ENCODE results near the gene OR8U1. TPM values are rescaled to one million over a fixed set of nuclear protein-coding genes. Genes with fewer than 3 reads are reported as not detected.

OR8U1 gene
- total RNA-seq, 1 donor from 2014 or later: not detected

GRCh38 chr11:56340289-56340688 lies 35.1 kb upstream of the OR8U1 start:
- no peak overlapping the region for H3K4me2 ChIP-seq (ENCODE audit: low read length)
- Mint-ChIP-seq H3K4me1 (ENCODE audit: low read depth, unreplicated experiment) (no peaks in the 10 kb centered on the region), H3K36me3 (ENCODE audit: low read depth, unreplicated experiment) (no peaks in the 10 kb centered on the region), H3K9me3 (ENCODE audit: unreplicated experiment) (no peaks in the 10 kb centered on the region), H3K27me3 (ENCODE audit: low read depth, unreplicated experiment) (no peaks in the 10 kb centered on the region), H3K27ac (ENCODE audit: unreplicated experiment) (no peak overlapping the region), H3K4me3 (ENCODE audit: unreplicated experiment) (no peak overlapping the region)
- H3K9ac ChIP-seq (ENCODE audit: low read length): no peak overlapping the region
- H4K20me1 ChIP-seq (ENCODE audit: insufficient read depth, low read length): no peaks in the 10 kb centered on the region
- no peaks in the 10 kb centered on the region for H3K4me1 ChIP-seq (ENCODE audit: insufficient read depth, low read length)
- FAIRE-seq (no peak), DNase-seq (ENCODE audit: low read depth) (no peak)
- no peaks in the 10 kb centered on the region for H3K9me3 ChIP-seq (ENCODE audit: insufficient read depth, low read depth, low read length)
- H3K79me2 ChIP-seq (ENCODE audit: insufficient read depth, low read length): no peaks in the 10 kb centered on the region
- no peaks in the 10 kb centered on the region for H3K36me3 ChIP-seq (ENCODE audit: insufficient read depth, low read length)
- H3K27me3 ChIP-seq (ENCODE audit: insufficient read depth, low read length): no peaks in the 10 kb centered on the region
- TF ChIP-seq CTCF (IDR thresholded peaks at IDR 0.05; ENCODE audit: insufficient read depth, low read depth, low read length): no peak
- TF ChIP-seq EZH2 (IDR thresholded peaks at IDR 0.05; ENCODE audit: insufficient read depth, low read length): no peak
- H2AFZ ChIP-seq (ENCODE audit: low read depth, low read length): no peak overlapping the region
- no peak overlapping the region for H3K4me3 ChIP-seq (ENCODE audit: insufficient read depth, low read depth, low read length)
- no peak overlapping the region for H3K27ac ChIP-seq (ENCODE audit: low read depth, low read length)

DNA sequence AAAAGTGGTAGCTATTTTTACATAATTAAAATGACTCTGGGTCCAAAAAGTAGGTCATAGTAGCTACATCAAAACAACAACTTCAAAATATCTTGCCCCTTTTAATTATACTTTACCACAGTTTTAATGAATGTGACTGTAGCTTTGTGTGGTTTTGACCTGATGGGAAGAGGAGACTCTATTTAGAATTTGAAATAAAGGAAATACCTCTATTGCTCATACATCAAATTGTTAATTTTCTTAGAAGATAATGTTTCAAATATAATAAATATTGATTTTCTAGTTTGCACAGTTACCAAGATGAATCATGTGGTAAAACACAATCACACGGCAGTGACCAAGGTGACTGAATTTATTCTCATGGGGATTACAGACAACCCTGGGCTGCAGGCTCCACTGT lies 29.7 kb upstream of the OR8U1 start, which contains the start of gene OR8K1:
TSS of gene OR8K1 (plus strand) at position 301 of the 400 bp plus-strand sequence. CDS start at position 301, 0 bp downstream.
- Histone ChIP-seq H3K9ac (ENCODE audit: low read length) (no peak within 1 kb of the TSS), H3K79me2 (ENCODE audit: insufficient read depth, low read length) (no peaks in the 10 kb centered on the region), H3K4me2 (ENCODE audit: low read length) (no peak within 1 kb of the TSS), H3K36me3 (ENCODE audit: insufficient read depth, low read length) (no peaks in the 10 kb centered on the region), H3K4me1 (ENCODE audit: insufficient read depth, low read length) (no peaks in the 10 kb centered on the region), H3K27ac (ENCODE audit: low read depth, low read length) (no peak within 1 kb of the TSS), H3K27me3 (ENCODE audit: insufficient read depth, low read length) (no peaks in the 10 kb centered on the region), H4K20me1 (ENCODE audit: insufficient read depth, low read length) (no peaks in the 10 kb centered on the region), H2AFZ (ENCODE audit: low read depth, low read length) (no peak within 1 kb of the TSS), H3K4me3 (ENCODE audit: insufficient read depth, low read depth, low read length) (no peak within 1 kb of the TSS), H3K9me3 (ENCODE audit: insufficient read depth, low read depth, low read length) (no peaks in the 10 kb centered on the region)
- H3K27me3 Mint-ChIP-seq (ENCODE audit: low read depth, unreplicated experiment): no peaks in the 10 kb centered on the region
- FAIRE-seq (no peak), DNase-seq (ENCODE audit: low read depth) (no peak)
- TF ChIP-seq CTCF (IDR thresholded peaks at IDR 0.05; ENCODE audit: insufficient read depth, low read depth, low read length): no peak
- no peak for TF ChIP-seq EZH2 (IDR thresholded peaks at IDR 0.05; ENCODE audit: insufficient read depth, low read length)
- no peak within 1 kb of the TSS for H3K4me3 Mint-ChIP-seq (ENCODE audit: unreplicated experiment)
- H3K9me3 Mint-ChIP-seq (ENCODE audit: unreplicated experiment): no peaks in the 10 kb centered on the region
- no peaks in the 10 kb centered on the region for H3K36me3 Mint-ChIP-seq (ENCODE audit: low read depth, unreplicated experiment)
- no peak within 1 kb of the TSS for H3K27ac Mint-ChIP-seq (ENCODE audit: unreplicated experiment)
- no peaks in the 10 kb centered on the region for H3K4me1 Mint-ChIP-seq (ENCODE audit: low read depth, unreplicated experiment)

DNA sequence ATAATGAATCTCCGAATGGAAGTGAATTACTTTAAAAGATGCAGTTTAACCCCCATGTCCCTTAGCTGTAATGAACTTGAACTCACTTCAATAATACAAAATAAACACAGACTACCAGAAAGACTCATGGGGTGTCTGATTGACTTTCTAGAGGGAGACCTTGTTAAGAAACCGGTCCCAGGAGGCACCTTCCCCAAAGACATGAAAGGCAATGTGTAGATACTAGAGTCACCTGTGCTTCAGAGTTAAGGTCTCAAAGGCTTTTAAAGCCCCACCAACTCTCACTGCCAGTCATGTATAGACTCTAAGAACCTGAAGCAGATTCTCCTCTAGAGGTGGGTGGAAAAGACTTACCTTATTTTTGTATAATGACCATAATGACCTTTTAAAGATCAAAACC lies 21.4 kb upstream of the OR8U1 start, which contains the start of gene OR8J1:
TSS of gene OR8J1 (plus strand) at position 301 of the 400 bp plus-strand sequence. CDS start 5,956 bp downstream, outside the sequence.
- Histone ChIP-seq H3K4me3 (ENCODE audit: insufficient read depth, low read depth, low read length) (no peak within 1 kb of the TSS), H3K27me3 (ENCODE audit: insufficient read depth, low read length) (no peaks in the 10 kb centered on the region), H3K27ac (ENCODE audit: low read depth, low read length) (no peak within 1 kb of the TSS), H3K9me3 (ENCODE audit: insufficient read depth, low read depth, low read length) (peaks cover 3% of the 10 kb centered on the region), H3K4me2 (ENCODE audit: low read length) (no peak within 1 kb of the TSS), H3K9ac (ENCODE audit: low read length) (no peak within 1 kb of the TSS), H3K79me2 (ENCODE audit: insufficient read depth, low read length) (no peaks in the 10 kb centered on the region), H3K4me1 (ENCODE audit: insufficient read depth, low read length) (no peaks in the 10 kb centered on the region), H4K20me1 (ENCODE audit: insufficient read depth, low read length) (no peaks in the 10 kb centered on the region), H3K36me3 (ENCODE audit: insufficient read depth, low read length) (no peaks in the 10 kb centered on the region), H2AFZ (ENCODE audit: low read depth, low read length) (no peak within 1 kb of the TSS)
- DNase-seq (ENCODE audit: low read depth) (no peak), FAIRE-seq (no peak)
- no peaks in the 10 kb centered on the region for H3K27me3 Mint-ChIP-seq (ENCODE audit: low read depth, unreplicated experiment)
- H3K36me3 Mint-ChIP-seq (ENCODE audit: low read depth, unreplicated experiment): no peaks in the 10 kb centered on the region
- no peak within 1 kb of the TSS for H3K27ac Mint-ChIP-seq (ENCODE audit: unreplicated experiment)
- TF ChIP-seq EZH2 (IDR thresholded peaks at IDR 0.05; ENCODE audit: insufficient read depth, low read length) (no peak), CTCF (IDR thresholded peaks at IDR 0.05; ENCODE audit: insufficient read depth, low read depth, low read length) (no peak)
- no peak within 1 kb of the TSS for H3K4me3 Mint-ChIP-seq (ENCODE audit: unreplicated experiment)
- H3K4me1 Mint-ChIP-seq (ENCODE audit: low read depth, unreplicated experiment): peaks cover 2% of the 10 kb centered on the region
- H3K9me3 Mint-ChIP-seq (ENCODE audit: unreplicated experiment): no peaks in the 10 kb centered on the region
